Activated CD4-positive, alpha-beta T cell treated with anti-CD3 and anti-CD28 coated beads, Interleukin-2, amount 10 ng/mL, durations not matched to agents 7 days and 5 days (primary cell): ENCODE data around the gene TUBA8. TPM values are rescaled to one million over a fixed set of nuclear protein-coding genes. Genes with fewer than 3 reads are reported as not detected.
"Not testable (repeated sequence)": the region's sequence is repeated elsewhere in the genome, so short reads cannot be mapped to it uniquely, and the experiment has no call there.

Experiments used
- CTCF ChIA-PET: fragments of 350-600 bp; sonication (Branson Sonifier 250); formaldehyde crosslinking; loops from one replicate; lab custom pipeline; 2021; ENCODE audit warnings: antibody characterized with exemption; lab: Charles Lee
- POLR2A ChIA-PET: fragments of 350-600 bp; sonication (Branson Sonifier 250); formaldehyde crosslinking; loops from one replicate; lab custom pipeline; 2021; ENCODE audit warnings: antibody characterized with exemption; lab: Charles Lee
- DNase-seq: peaks from one replicate; pipeline ENCODE4 v3.0.0-alpha.2; 2020
- H3K27ac Mint-ChIP-seq: one replicate; pipeline ENCODE4 v1.8.0; 2021; ENCODE audit warnings: mild to moderate bottlenecking, moderate library complexity, mixed read lengths
- H3K27me3 Mint-ChIP-seq: one replicate; pipeline ENCODE4 v1.8.0; 2021; ENCODE audit warnings: mixed read lengths
- H3K36me3 Mint-ChIP-seq: one replicate; pipeline ENCODE4 v1.8.0; 2021; ENCODE audit warnings: low read depth, mixed read lengths
- H3K4me1 Mint-ChIP-seq: one replicate; pipeline ENCODE4 v1.8.0; 2021; ENCODE audit warnings: mixed read lengths
- H3K4me3 Mint-ChIP-seq: one replicate; pipeline ENCODE4 v1.8.0; 2021; ENCODE audit warnings: mild to moderate bottlenecking, moderate library complexity, mixed read lengths
- H3K9me3 Mint-ChIP-seq: one replicate; pipeline ENCODE4 v1.8.0; 2021; ENCODE audit warnings: mixed read lengths
- total RNA-seq, 2 experiments: library from RNA; stranded (reverse); gene quantifications; one replicate each; pipeline ENCODE4 v1.2.3, GENCODE V29; 2021

TUBA8 gene
- total RNA-seq, 2 experiments from 2014 or later = 1.4 to 2.2 TPM

- POLR2A ChIA-PET = no interaction called here
- no peak for DNase-seq
- no peak overlapping the region for H3K4me3 Mint-ChIP-seq
- peaks cover 6% of the 10 kb centered on the region for H3K4me1 Mint-ChIP-seq
- peaks cover 48% of the 10 kb centered on the region for H3K36me3 Mint-ChIP-seq
- H3K9me3 Mint-ChIP-seq = no peaks in the 10 kb centered on the region
- CTCF ChIA-PET = no interaction called here
- H3K27ac Mint-ChIP-seq = no peak overlapping the region
- H3K27me3 Mint-ChIP-seq = no peaks in the 10 kb centered on the region
These were observed 13.8 kb upstream of the TUBA8 start for GRCh38 chr22:18096823-18097222.

GRCh38 chr22:18100781-18101180 lies 9.8 kb upstream of the TUBA8 start:
- Mint-ChIP-seq H3K36me3 (peaks cover 49% of the 10 kb centered on the region), H3K4me1 (peaks cover 2% of the 10 kb centered on the region), H3K27me3 (no peaks in the 10 kb centered on the region), H3K4me3 (no peak overlapping the region), H3K9me3 (peaks cover 16% of the 10 kb centered on the region), H3K27ac (no peak overlapping the region)
- ChIA-PET POLR2A (no interaction called here), CTCF (interaction anchor here (1.5 kb wide), 1 partner anchor 10 kb away, joined by 3 read pairs; no protein-coding TSS in a partner anchor)
- DNase-seq = no peak

- Mint-ChIP-seq H3K27ac (no peak overlapping the region), H3K4me1 (peaks cover 3% of the 10 kb centered on the region), H3K9me3 (peaks cover 19% of the 10 kb centered on the region), H3K36me3 (peaks cover 48% of the 10 kb centered on the region), H3K4me3 (no peak overlapping the region), H3K27me3 (no peaks in the 10 kb centered on the region)
- DNase-seq = no peak
- CTCF ChIA-PET = interaction anchor here (1.5 kb wide), 1 partner anchor 11 kb away, joined by 3 read pairs; no protein-coding TSS in a partner anchor
- POLR2A ChIA-PET = no interaction called here
These were observed 9.1 kb upstream of the TUBA8 start for GRCh38 chr22:18101536-18101935.

- Mint-ChIP-seq H3K27ac (no peak overlapping the region), H3K27me3 (no peaks in the 10 kb centered on the region), H3K4me3 (no peak overlapping the region), H3K36me3 (peaks cover 45% of the 10 kb centered on the region), H3K9me3 (peaks cover 22% of the 10 kb centered on the region), H3K4me1 (peaks cover 3% of the 10 kb centered on the region)
- POLR2A ChIA-PET = no interaction called here
- no peak for DNase-seq
- CTCF ChIA-PET = no interaction called here
These were observed 6.9 kb upstream of the TUBA8 start for GRCh38 chr22:18103527-18104269.

GRCh38 chr22:18104566-18104965 lies 6.0 kb upstream of the TUBA8 start:
- H3K4me1 Mint-ChIP-seq = peaks cover 6% of the 10 kb centered on the region
- H3K9me3 Mint-ChIP-seq = peaks cover 22% of the 10 kb centered on the region
- H3K27ac Mint-ChIP-seq = no peak overlapping the region
- peaks cover 6% of the 10 kb centered on the region for H3K27me3 Mint-ChIP-seq
- CTCF ChIA-PET = no interaction called here
- no peak overlapping the region for H3K4me3 Mint-ChIP-seq
- POLR2A ChIA-PET = no interaction called here
- DNase-seq = no peak
- H3K36me3 Mint-ChIP-seq = peaks cover 44% of the 10 kb centered on the region

- H3K27ac Mint-ChIP-seq = peak overlapping the region; percentile 48
- CTCF ChIA-PET = interaction anchor here (0.7 to 1.0 kb wide), 7 partner anchors 11 to 925 kb away, joined by 3 to 4 read pairs (median 3); no protein-coding TSS in a partner anchor
- POLR2A ChIA-PET, H3K4me3 Mint-ChIP-seq, DNase-seq: not testable (repeated sequence)
- peaks cover 42% of the 10 kb centered on the region for H3K36me3 Mint-ChIP-seq
- peaks cover 19% of the 10 kb centered on the region for H3K27me3 Mint-ChIP-seq
- peaks cover 22% of the 10 kb centered on the region for H3K9me3 Mint-ChIP-seq
- peaks cover 14% of the 10 kb centered on the region for H3K4me1 Mint-ChIP-seq
These were observed 4.6 kb upstream of the TUBA8 start for GRCh38 chr22:18105981-18106380.

- CTCF ChIA-PET = interaction anchor here (0.9 to 1.0 kb wide), 2 partner anchors 10 to 31 kb away, joined by 3 read pairs; no protein-coding TSS in a partner anchor
- not testable (repeated sequence) for H3K4me3 Mint-ChIP-seq, DNase-seq, H3K27ac Mint-ChIP-seq
- H3K9me3 Mint-ChIP-seq = peaks cover 22% of the 10 kb centered on the region
- POLR2A ChIA-PET = interaction anchor here (0.6 kb wide), 1 partner anchor 43 kb away, joined by 7 read pairs; the partner anchor contains the start of gene USP18
- H3K27me3 Mint-ChIP-seq = peaks cover 25% of the 10 kb centered on the region
- peaks cover 14% of the 10 kb centered on the region for H3K4me1 Mint-ChIP-seq
- H3K36me3 Mint-ChIP-seq = peaks cover 34% of the 10 kb centered on the region
These were observed 3.9 kb upstream of the TUBA8 start for GRCh38 chr22:18106550-18107341.

GRCh38 chr22:18108187-18108586 lies 2.4 kb upstream of the TUBA8 start:
- DNase-seq = no peak
- ChIA-PET CTCF (no interaction called here), POLR2A (no interaction called here)
- Mint-ChIP-seq H3K27ac (no peak overlapping the region), H3K36me3 (peaks cover 26% of the 10 kb centered on the region), H3K9me3 (peaks cover 20% of the 10 kb centered on the region), H3K4me1 (peaks cover 14% of the 10 kb centered on the region), H3K27me3 (peaks cover 37% of the 10 kb centered on the region), H3K4me3 (no peak overlapping the region)

GRCh38 chr22:18109410-18110193 lies 1.0 kb upstream of the TUBA8 start:
- ChIA-PET POLR2A (no interaction called here), CTCF (no interaction called here)
- DNase-seq = no peak
- Mint-ChIP-seq H3K4me1 (peaks cover 26% of the 10 kb centered on the region), H3K36me3 (peaks cover 17% of the 10 kb centered on the region), H3K27ac (no peak overlapping the region), H3K4me3 (peak overlapping the region; percentile 61), H3K27me3 (peaks cover 37% of the 10 kb centered on the region), H3K9me3 (peaks cover 15% of the 10 kb centered on the region)

- CTCF ChIA-PET = no interaction called here
- no peak for DNase-seq
- Mint-ChIP-seq H3K4me3 (peak overlapping the region; percentile 36), H3K27me3 (peaks cover 37% of the 10 kb centered on the region), H3K27ac (no peak overlapping the region), H3K36me3 (peaks cover 3% of the 10 kb centered on the region), H3K4me1 (peaks cover 24% of the 10 kb centered on the region), H3K9me3 (peaks cover 3% of the 10 kb centered on the region)
- POLR2A ChIA-PET = no interaction called here
These were observed 547 bp downstream of the TUBA8 start for GRCh38 chr22:18110954-18111758.

GRCh38 chr22:18111759-18112330 lies 1.2 kb downstream of the TUBA8 start:
- H3K27ac Mint-ChIP-seq = no peak overlapping the region

More at GRCh38 chr22:18111759-18112330, 1.2 kb downstream of the TUBA8 start:
- H3K9me3 Mint-ChIP-seq = peaks cover 3% of the 10 kb centered on the region
- H3K27me3 Mint-ChIP-seq = peaks cover 37% of the 10 kb centered on the region
- H3K4me3 Mint-ChIP-seq = no peak overlapping the region
- CTCF ChIA-PET = no interaction called here
- POLR2A ChIA-PET = no interaction called here
- no peak for DNase-seq
- H3K36me3 Mint-ChIP-seq = peaks cover 3% of the 10 kb centered on the region
- peaks cover 24% of the 10 kb centered on the region for H3K4me1 Mint-ChIP-seq
